Fibroblast of skin of left biceps (primary cell): ENCODE data around the gene ADRB1.

Experiments
- DNase-seq, 2 experiments: peaks; one replicate each; pipeline ENCODE4 v3.0.0-alpha.2; 2013; ENCODE audit warnings: low read depth in 2 of 2

ADRB1 gene

DNA sequence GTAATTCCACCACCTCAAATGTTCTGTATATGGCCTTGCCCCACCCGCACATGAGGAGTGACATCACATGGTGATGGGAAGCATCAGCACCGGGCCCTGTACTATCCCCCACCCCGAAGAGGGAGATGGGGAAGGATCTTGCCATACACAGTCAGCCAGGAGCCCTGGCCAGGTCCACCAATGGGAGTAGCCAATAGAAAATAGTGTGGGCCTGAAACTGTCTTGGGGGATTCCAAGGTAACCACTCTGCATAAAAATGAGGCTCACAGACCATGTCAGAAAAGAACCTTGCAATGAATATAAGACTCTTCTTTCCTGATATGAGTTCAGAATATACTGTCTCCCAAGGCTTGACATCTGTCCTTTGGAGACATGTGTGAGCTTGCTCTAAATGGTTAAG is 51.1 kb downstream of the ADRB1 start:
- no peak for DNase-seq

DNA sequence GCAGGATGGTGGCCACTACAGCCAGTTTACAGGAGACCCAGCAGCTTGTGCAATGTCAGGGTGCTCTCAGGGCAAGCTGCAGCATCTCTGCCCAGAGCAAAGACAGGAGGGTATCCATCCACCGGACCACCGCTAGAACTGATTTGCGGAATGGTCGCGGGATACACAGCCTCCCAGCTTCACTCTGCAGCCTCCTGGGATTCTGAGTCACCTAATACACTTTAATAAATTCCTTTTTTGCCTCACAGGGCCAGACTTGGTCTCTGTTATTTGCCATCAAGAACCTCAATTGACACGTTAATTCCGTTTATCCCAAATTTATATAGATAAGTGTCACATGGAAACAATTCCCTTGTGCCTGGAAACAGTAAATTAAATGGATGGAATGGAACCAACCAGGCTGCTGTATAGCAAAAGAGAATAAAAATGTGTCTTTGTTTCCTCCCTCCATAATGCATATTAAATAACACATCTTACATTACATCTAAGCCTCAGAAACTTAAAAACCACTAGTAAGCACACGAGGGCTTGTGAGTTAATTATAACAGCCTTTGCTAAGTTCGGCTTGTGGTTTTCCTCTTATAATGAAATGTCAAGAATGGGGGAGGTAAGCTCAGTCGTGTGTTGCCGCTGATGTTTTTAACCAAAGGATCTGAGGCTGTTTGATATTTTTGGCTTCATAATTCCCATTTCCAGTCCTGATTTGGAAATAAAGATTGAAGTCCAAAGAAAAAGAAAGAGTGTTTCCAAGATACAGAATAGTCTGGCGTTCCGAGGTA is 52.1 kb downstream of the ADRB1 start:
- DNase-seq, result no peak
